ENCODE measurements around the gene ECM2. TPM values are rescaled to one million over a fixed set of nuclear protein-coding genes. Genes with fewer than 3 reads are reported as not detected.

Gene ECM2
- total and polyA plus RNA-seq, 7 donors = 1.2 to 19.7 (median 5.4) TPM; not detected in 1

DNA sequence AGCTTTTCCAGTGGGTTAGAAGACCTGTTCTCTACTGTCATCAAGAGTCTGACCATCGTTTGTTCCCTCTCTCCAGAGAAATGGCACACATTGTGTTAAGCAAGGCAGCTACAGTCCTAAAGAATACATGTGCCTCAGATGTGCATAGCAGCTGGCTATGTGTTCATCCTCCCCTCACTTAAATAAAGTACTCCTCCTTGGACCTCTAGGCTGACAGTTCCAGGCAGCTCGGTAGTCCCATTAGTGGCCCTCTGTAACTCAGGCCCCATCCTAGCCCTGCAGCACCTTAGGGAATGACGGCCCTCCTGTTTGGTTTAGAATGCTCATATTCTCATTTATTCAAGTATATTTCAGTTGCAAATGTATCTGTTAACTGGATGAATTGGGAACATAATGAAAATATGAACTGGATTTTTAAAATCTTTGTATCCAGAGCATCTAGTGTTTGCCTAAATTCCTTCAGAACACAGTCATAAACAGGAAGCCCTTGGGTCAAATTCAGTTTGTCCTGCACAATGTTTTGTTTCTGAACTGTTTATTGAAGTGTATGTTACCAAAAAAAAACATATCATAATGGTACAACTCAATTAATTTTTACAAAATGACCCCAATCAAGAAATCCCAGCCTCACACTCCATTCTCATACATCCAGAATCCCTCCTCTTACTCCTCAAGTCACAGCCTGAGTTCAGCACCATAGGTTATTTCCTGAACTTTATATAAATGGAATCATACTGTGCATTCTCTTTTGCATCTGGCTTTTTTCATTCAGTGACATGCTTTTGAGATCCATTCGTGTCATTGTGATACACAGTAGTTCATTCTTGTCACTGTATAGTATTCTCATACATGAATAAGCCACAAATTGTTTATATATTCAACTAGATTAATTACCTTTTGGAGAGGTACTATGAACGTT, 51.9 kb downstream of the ECM2 start:
- 85% methylated on average over 5 of the region's 5 CpGs for WGBS, 2 donors

DNA sequence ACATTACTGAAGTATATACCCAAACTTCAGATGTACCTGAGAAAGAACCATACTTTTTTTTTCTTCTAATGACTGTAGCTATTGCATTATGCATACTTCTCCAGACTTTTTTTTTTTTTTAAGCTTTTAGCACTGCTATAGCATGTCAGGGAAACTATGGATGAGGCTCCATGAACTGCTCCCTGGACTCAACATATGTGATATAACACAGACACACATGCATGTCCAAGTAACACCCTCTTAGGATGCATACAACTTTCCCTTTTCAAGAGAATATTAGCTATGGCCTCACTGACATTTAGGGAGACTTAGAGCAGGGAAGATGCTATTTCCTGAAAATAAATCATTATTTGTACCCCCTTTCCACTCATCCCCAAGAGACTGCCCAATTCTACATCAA, 53.0 kb downstream of the ECM2 start:
- TF ChIP-seq EP300 (IDR thresholded peaks at IDR 0.05) (no peak), POLR2A (IDR thresholded peaks at IDR 0.05) (no peak), POLR2AphosphoS5 (IDR thresholded peaks at IDR 0.05) (no peak)
- TF ChIP-seq, protein P1, sequence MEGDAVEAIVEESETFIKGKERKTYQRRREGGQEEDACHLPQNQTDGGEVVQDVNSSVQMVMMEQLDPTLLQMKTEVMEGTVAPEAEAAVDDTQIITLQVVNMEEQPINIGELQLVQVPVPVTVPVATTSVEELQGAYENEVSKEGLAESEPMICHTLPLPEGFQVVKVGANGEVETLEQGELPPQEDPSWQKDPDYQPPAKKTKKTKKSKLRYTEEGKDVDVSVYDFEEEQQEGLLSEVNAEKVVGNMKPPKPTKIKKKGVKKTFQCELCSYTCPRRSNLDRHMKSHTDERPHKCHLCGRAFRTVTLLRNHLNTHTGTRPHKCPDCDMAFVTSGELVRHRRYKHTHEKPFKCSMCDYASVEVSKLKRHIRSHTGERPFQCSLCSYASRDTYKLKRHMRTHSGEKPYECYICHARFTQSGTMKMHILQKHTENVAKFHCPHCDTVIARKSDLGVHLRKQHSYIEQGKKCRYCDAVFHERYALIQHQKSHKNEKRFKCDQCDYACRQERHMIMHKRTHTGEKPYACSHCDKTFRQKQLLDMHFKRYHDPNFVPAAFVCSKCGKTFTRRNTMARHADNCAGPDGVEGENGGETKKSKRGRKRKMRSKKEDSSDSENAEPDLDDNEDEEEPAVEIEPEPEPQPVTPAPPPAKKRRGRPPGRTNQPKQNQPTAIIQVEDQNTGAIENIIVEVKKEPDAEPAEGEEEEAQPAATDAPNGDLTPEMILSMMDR (IDR thresholded peaks at IDR 0.05) = no peak
- intact Hi-C loops (cut with DNase I) = no loop called here
- DNase-seq = no peak
- Histone ChIP-seq H3K9me3 (no peaks in the 10 kb centered on the region), H3K4me1 (peaks cover 0 to 80% (median 47%) of the 10 kb centered on the region in 4 donors), H3K4me3 (peak overlapping the region in 1 of 4 donors; percentile 40), H3K27me3 (no peaks in the 10 kb centered on the region), H3K27ac (peak overlapping the region in 2 of 4 donors; percentile 78 to 90), H3K36me3 (no peaks in the 10 kb centered on the region)

More for the DNA sequence above, 51.9 kb downstream of the ECM2 start:
- Histone ChIP-seq H3K36me3 (no peaks in the 10 kb centered on the region), H3K9me3 (no peaks in the 10 kb centered on the region), H3K4me1 (peaks cover 0 to 78% (median 51%) of the 10 kb centered on the region in 4 donors), H3K27ac (peak overlapping the region; percentile 31 to 90 (median 62)), H3K27me3 (no peaks in the 10 kb centered on the region), H3K4me3 (no peak overlapping the region)
- TF ChIP-seq EP300 (IDR thresholded peaks at IDR 0.05) (no peak), POLR2A (IDR thresholded peaks at IDR 0.05) (no peak), POLR2AphosphoS5 (IDR thresholded peaks at IDR 0.05) (no peak)
- TF ChIP-seq, protein P1 (IDR thresholded peaks at IDR 0.05) = no peak
- intact Hi-C loops (cut with DNase I) = no loop called here
- no peak for DNase-seq

DNA sequence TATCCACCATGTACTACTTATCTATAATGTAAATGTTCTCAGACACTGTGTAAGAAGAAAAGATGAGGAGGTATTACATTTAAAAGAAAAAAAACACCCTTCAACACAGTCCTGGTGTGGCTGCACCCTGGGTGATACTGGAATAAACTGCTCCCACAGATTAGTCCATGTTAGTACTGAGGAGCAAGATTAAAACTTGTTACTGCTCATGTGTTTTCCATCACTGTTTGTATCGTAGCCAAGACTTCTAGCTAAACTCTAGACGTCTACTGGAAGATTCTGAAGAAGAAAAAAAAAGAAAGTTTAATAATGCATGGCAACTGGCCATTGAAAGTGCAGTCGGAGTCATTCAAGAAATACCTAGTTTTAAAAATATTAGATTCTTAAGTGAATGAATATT, 53.5 kb downstream of the ECM2 start, which contains the start of gene ASPN:
Gene ASPN, minus strand, starts transcription at position 178 of the 400 bp plus-strand sequence.
- WGBS, 2 donors = 76 to 85% methylated on average over 3 of the region's 3 CpGs
- Histone ChIP-seq H3K27me3 (no peaks in the 10 kb centered on the region), H3K4me1 (peaks cover 0 to 80% (median 51%) of the 10 kb centered on the region in 4 donors), H3K27ac (peak within 1 kb of the TSS; percentile 61 to 90 (median 74)), H3K36me3 (no peaks in the 10 kb centered on the region), H3K4me3 (peak within 1 kb of the TSS in 3 of 4 donors; percentile 4 to 40 (median 27)), H3K9me3 (no peaks in the 10 kb centered on the region)
- intact Hi-C loops (cut with DNase I) = no loop called here
- no peak for DNase-seq
- TF ChIP-seq, protein P1 (IDR thresholded peaks at IDR 0.05) = no peak
- TF ChIP-seq EP300 (IDR thresholded peaks at IDR 0.05) (no peak), POLR2AphosphoS5 (IDR thresholded peaks at IDR 0.05) (peak; percentile 43 to 76 (median 72)), POLR2A (IDR thresholded peaks at IDR 0.05) (peak in 1 of 2 donors; percentile 19)

DNA sequence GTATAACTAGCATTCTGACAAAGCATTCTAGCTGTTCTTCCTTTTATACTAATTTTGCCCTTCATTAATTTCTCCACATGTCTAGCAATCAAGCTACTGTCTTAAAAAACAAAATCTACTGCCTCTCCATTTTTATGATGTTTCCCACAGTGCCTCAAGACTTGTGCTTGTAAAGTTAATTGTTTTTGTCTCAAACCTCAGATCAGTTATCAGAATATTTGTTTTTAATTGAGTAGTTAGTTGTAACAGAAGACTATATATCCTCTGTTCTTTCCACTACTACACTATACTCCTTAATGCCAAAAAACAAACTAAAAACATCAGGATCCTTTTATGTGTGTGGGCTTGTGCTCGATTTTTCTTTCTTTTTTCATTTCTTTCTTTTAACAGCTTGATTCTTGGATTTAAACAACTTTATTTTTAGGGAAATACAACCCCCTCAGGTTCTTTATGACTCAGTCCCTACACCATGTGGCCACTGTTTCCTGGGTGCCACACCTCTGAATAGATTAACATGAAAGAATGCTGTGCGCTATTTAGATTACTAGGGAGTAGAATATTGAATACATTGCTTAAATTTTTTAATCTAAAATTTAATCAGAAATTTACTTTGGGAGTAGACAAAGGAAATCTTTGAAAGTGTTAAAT, 54.7 kb downstream of the ECM2 start:
- Histone ChIP-seq H3K27me3 (no peaks in the 10 kb centered on the region), H3K9me3 (no peaks in the 10 kb centered on the region), H3K4me1 (peaks cover 0 to 87% (median 56%) of the 10 kb centered on the region in 4 donors), H3K4me3 (peak overlapping the region in 3 of 4 donors; percentile 4 to 40 (median 27)), H3K27ac (peak overlapping the region; percentile 61 to 90 (median 74)), H3K36me3 (no peaks in the 10 kb centered on the region)
- no peak for TF ChIP-seq EP300 (IDR thresholded peaks at IDR 0.05)
- TF ChIP-seq, protein P1 (IDR thresholded peaks at IDR 0.05) = no peak
- TF ChIP-seq POLR2AphosphoS5 (IDR thresholded peaks at IDR 0.05) = no peak
- TF ChIP-seq POLR2A (IDR thresholded peaks at IDR 0.05) = no peak
- intact Hi-C loops (cut with DNase I) = no loop called here
- WGBS, 2 donors = 55 to 57% methylated on average over 2 of the region's 2 CpGs
- no peak for DNase-seq

All from sigmoid colon (tissue), 7 donors.